ENCODE data around the gene WNT2B. TPM values are rescaled to one million over a fixed set of nuclear protein-coding genes. Genes with fewer than 3 reads are reported as not detected.

The WNT2B gene
- total and polyA plus RNA-seq, 2 of the 8 experiments (the other 6 are each of a cell fraction or from before 2014, with no cell fraction given), result 0.33 to 2.0 TPM

- no peak for TF ChIP-seq EGR1 (IDR thresholded peaks at IDR 0.05; ENCODE audit: borderline replicate concordance, low read depth, low read length)
- TF ChIP-seq BRCA1 (IDR thresholded peaks at IDR 0.05; ENCODE audit: low read depth, low read length), result no peak
- TF ChIP-seq TAF1 (IDR thresholded peaks at IDR 0.05; ENCODE audit: low read depth, low read length), result peak; percentile 53; the same call in 1 of the 2 replicates
- no peak for TF ChIP-seq HDAC6 (IDR thresholded peaks at IDR 0.05; ENCODE audit: low read depth, low read length)
- no peak; the same call in 1 of the 2 replicates for TF ChIP-seq KDM1A (IDR thresholded peaks at IDR 0.05; ENCODE audit: borderline replicate concordance, low read length)
- peak; percentile 67 for TF ChIP-seq ASH2L (IDR thresholded peaks at IDR 0.05; ENCODE audit: low read length)
- no peak for TF ChIP-seq CHD7 (IDR thresholded peaks at IDR 0.05; ENCODE audit: insufficient replicate concordance, low read length)
- no peak for TF ChIP-seq SP2 (IDR thresholded peaks at IDR 0.05; ENCODE audit: low read length)
- TF ChIP-seq KDM5A (IDR thresholded peaks at IDR 0.05; ENCODE audit: low read length), result no peak
- no peak for TF ChIP-seq POU5F1 (IDR thresholded peaks at IDR 0.05; ENCODE audit: low read depth, low read length)
- peak; percentile 83 for TF ChIP-seq E2F6 (IDR thresholded peaks at IDR 0.05)
Measured at GRCh38 chr1:112466078-112466660, 42.6 kb upstream of the WNT2B start (continued).
